SH-SY5Y (cell line): ENCODE data around the gene COPE.

ENCODE experiments used
- GATA2 ChIP-seq: IDR thresholded peaks from 2 replicates; pipeline ENCODE4 v1.6.1; 2011; ENCODE audit warnings: mild to moderate bottlenecking, low read depth, low read length
- GATA3 ChIP-seq: IDR thresholded peaks from 2 replicates; pipeline ENCODE4 v1.6.1; 2011; ENCODE audit warnings: low read depth, mild to moderate bottlenecking, low read length, moderate library complexity

GRCh38 chr19:18852648-18853047 is 66.5 kb downstream of the COPE start:
- TF ChIP-seq GATA3 (no peak), GATA2 (no peak)
